ENCODE data around the gene KRT35.

DNA sequence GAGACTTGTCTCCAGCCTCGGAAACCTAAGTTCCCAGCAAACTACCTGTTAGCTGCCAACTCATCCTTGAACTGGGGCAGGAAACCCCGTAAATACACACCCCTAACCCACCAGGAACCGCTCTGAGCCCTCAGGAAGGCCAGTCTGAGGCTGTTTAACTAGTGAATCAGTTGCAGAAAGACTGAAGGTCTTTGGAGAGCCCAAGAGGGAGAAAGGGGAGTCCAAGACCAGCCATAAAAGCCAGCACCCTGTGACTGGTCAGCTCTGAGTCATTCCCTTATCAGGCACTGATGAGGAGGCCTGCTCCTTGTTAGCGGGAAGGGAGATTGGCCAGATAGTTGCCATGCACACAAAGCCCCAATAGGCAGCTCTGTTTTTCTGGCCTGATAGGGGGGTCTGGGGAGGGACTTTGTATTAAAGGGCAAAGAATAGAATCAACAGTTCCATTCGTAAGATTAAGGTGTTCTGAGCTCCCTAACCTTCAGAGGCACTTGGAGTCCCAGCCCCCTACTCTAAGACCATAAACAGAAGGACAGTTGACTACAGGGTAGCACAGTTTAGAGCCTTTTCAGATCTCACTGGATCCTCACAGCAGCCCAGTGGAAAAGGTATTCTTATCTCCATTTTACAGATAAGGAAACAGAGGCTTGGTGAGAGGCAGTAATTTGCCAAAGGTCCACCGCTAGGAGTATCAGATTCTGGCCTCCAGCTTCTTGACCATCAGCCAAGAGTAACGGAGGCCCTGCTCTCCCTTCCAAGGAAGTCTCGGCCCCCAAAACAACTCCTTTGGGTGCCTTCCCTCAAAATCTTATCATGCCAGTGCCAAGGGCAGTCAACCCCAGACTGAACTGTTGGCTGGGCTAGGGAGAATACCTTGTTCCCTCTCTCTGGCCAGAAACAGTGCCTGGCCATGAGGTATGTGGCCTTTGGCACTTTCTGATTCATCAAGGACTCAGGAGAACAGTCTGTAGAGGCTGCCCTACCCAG, 49.4 kb upstream of the KRT35 start:
- TF ChIP-seq, protein P1, sequence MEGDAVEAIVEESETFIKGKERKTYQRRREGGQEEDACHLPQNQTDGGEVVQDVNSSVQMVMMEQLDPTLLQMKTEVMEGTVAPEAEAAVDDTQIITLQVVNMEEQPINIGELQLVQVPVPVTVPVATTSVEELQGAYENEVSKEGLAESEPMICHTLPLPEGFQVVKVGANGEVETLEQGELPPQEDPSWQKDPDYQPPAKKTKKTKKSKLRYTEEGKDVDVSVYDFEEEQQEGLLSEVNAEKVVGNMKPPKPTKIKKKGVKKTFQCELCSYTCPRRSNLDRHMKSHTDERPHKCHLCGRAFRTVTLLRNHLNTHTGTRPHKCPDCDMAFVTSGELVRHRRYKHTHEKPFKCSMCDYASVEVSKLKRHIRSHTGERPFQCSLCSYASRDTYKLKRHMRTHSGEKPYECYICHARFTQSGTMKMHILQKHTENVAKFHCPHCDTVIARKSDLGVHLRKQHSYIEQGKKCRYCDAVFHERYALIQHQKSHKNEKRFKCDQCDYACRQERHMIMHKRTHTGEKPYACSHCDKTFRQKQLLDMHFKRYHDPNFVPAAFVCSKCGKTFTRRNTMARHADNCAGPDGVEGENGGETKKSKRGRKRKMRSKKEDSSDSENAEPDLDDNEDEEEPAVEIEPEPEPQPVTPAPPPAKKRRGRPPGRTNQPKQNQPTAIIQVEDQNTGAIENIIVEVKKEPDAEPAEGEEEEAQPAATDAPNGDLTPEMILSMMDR (IDR thresholded peaks at IDR 0.05): no peak
- TF ChIP-seq POLR2AphosphoS5 (IDR thresholded peaks at IDR 0.05; ENCODE audit: insufficient read depth in 1 of 2, low read depth in 1 of 2): no peak
